GM18861 (cell line): ENCODE measurements around the gene COL3A1.

ENCODE experiments used
- ATAC-seq: cut with Tn5 transposase; IDR thresholded peaks from one replicate; pipeline ENCODE4 v1.9.1; 2021; ENCODE audit not compliant: unreplicated experiment

Gene COL3A1

GRCh38 chr2:188974164-188974563, at the start of gene COL3A1:
COL3A1 (plus strand) TSS chr2:188974373; CDS start chr2:188974490, 117 bp downstream.
- no peak for ATAC-seq

DNA sequence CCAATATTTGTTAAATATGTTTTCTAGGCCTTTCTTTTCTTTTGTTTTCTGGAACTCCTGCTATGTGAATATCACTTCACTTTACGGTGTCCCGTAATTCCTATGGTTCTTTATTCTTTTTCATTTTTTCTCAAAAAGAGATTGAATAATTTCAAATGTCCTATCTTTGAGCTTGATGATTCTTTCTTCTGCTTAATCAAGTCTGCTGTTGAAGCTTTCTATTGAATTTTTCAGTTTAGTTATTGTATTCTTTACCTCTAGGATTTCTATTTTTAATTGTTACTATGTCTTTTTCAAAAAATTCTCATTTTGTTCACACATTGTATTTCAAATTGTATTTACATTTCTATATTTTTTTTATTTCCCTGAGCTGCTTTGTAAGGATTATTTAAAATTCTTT, 45.5 kb upstream of the COL3A1 start:
- ATAC-seq, result no peak

- ATAC-seq, result no peak
These were observed 42.8 kb upstream of the COL3A1 start for GRCh38 chr2:188931361-188931760.

- ATAC-seq, result no peak
These were observed 36.6 kb upstream of the COL3A1 start for GRCh38 chr2:188937228-188938220.

DNA sequence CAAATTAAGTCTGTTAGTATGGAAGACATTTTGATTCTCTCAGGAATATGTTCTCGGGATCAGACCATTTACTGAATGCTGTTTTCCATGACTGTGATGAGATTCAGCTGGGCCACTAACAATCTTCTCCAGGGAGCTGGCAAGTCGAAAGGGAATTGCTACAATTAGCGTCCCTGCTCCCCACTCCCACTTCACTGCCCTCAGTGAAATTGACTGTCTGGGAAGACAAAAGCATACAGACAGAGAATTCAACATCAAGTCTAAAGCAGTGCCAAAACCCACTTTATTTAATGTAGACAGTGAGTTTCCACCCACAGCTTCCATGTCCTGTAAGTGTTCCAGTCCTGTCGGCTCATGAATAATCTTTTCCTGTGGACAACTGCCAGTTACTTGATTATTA, 34.0 kb upstream of the COL3A1 start:
- no peak for ATAC-seq

DNA sequence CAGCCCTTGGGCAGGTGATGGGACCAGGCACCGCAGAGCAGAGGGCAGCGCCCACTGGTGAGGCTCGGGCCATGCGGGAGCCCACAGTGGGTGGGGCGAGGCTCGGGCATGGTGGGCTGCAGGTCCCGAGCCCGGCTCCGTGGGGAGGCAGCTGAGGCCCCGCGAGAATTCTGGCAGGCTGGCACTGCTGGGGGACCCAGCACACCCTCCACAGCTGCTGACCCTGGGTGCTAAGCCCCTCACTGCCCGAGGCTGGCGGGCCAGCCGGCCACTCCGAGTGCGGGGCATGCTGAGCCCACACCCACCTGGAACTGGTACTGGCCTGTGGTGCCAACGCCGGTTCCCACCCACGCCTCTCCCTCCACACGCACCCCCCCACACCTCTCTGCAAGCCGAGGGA, 29.7 kb upstream of the COL3A1 start:
- no peak for ATAC-seq

DNA sequence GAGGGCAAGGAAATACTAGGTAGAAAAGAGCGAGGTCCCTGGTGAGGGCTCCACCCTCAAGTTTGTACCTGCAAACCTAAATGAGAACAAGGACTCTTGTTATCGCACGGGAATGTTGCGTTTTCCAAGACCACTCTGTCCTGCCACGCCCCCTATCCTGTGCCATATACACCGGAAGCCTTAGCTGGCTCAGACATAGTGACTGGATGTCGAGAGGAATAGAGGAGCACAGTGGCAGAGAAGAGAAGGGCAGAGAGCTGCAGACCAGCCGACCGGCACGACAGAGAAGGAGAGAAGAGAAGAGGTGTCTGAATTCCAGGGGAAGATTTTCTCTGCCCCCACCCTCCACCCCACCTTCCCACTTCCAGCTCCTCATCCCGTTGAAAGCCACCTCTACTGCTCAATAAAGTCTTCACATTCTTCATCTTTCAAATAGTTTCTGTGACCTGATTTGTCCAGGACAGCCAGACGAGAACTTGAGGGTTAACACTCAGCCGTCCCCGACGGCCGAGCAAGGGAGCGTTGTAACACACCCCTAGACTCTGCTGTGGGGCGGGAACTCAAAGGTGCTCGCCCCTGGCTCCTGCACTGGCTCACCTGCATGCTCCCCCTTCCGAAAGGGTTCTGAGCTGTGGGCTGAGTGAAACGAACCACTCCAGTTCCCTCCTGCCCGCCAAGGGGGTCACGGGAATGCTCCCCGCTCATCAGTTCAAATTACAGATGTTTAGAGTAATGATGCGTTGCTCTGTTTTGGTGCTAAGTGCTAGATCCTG, 24.9 kb upstream of the COL3A1 start:
- no peak for ATAC-seq

GRCh38 chr2:188952901-188953300, 21.3 kb upstream of the COL3A1 start:
- no peak for ATAC-seq

DNA sequence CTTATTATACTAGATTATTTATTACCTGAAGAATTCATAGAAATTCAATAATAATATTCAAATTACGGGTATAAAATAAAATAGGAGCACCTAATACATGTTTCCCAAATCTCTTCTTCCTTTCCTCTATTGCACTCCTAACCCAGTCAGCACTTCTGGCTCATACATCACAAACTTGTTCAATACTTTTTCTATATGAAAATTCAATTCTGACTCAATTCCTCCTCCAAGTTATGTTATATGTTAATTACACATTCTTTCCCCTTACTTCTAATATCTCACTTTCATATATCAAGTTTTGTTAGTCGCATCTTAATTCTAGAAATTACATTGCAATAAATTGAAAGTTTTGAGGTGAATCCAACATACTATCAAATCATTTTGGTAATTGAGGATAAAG, 17.9 kb upstream of the COL3A1 start:
- no peak for ATAC-seq

DNA sequence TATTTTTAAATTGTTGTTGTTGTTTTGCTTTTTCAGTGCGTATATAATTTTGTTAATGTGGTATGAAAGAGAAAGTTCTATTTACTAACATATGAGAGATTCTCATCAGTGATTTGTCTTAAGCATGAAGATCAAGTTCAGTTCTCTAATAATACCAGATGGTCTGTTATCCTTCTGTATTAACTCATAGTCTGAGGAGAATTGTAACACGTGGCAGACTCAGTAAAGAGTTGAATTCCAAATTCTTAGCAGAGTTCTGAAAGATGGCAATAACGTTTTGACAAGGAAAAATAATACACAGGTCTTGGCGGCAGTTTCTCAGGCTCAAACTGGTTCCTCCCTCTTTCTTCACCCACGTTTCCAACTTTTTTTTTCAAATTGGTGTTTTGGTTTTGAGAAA, 17.2 kb upstream of the COL3A1 start:
- ATAC-seq, result no peak

GRCh38 chr2:188957646-188958045, 16.5 kb upstream of the COL3A1 start:
- ATAC-seq, result no peak

GRCh38 chr2:188963741-188964140, 10.4 kb upstream of the COL3A1 start:
- no peak for ATAC-seq

- ATAC-seq, result no peak
These were observed 9.1 kb upstream of the COL3A1 start for GRCh38 chr2:188964976-188965546.

GRCh38 chr2:188965563-188965962, 8.6 kb upstream of the COL3A1 start:
- ATAC-seq, result no peak

GRCh38 chr2:188966079-188966571, 8.0 kb upstream of the COL3A1 start:
- no peak for ATAC-seq

DNA sequence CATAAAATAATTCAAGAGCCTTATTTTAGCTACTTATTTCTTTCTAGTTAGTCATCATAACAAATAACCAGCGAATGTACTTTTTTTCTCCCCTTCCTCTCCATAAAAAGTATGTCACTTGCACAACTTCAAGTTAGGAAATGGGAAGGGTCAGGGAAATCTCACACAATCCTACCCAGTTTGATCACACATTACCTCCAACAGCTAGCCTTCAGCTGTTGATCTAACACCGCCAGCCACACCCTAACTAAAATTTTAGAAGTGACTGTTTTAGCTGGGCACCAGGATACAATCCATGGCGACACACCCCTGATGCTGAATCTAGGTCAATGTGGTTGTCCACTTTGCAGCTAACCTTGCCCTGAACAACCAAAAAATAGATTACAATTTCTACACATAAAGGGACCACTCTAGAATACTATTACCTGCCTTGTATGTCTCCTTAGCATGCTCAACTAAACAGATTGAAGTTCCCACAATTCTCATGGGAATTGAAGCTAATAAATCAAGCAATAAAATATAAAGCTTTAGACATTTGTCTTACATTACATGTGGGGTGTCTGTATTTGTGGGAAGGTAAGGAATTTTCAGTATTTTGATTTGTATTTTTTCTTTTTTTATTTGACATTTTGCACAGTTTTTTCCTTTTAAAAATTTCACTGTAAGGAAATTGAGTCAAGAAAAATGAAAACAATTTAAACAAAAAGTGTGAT, 7.3 kb upstream of the COL3A1 start:
- no peak for ATAC-seq

DNA sequence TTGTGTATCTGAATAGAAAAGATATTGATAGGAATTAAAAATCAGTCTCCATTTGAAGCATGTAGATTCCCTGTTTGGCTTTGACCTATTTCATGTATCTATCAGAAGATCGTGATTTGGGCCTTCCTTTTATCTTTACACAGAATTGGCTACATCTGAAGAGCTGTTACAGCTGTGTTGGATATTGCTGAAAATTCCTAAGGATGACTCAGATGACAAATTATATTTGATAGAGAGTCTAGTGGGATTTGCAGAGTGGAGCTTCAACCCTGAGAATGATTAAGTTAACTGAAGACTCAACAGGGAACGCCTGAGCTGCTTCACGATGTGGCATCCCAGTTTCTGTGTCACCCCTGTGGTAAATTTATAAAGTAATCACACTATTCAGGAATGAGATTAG, 4.9 kb upstream of the COL3A1 start:
- ATAC-seq, result peak; percentile 41

DNA sequence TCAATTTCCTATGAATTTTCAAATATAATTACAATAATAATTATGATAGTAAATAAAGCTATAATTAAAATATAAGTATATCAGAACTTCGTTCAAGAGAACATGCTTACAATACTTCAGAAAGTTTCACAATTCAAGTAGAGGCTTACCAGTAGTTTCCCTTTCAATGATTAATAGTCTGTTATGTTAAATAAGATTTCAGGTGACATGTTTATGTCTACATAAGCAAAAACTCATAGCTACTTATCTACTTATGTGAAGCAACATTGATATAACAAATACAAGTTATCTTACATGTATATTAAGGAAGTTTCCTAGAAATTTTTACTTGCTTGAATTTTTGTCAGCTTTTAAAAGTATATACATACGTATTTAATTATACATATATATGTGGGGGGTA, 4.5 kb upstream of the COL3A1 start:
- ATAC-seq, result peak; percentile 79

GRCh38 chr2:188970211-188970610, 4.0 kb upstream of the COL3A1 start:
- ATAC-seq, result no peak

- no peak for ATAC-seq
These were observed 2.7 kb upstream of the COL3A1 start for GRCh38 chr2:188971432-188971861.

GRCh38 chr2:188973641-188974040, 532 bp upstream of the COL3A1 start:
- no peak for ATAC-seq
